22Rv1 (cell line): ENCODE measurements around the gene CPOX.

ENCODE experiments used
- H3K27ac ChIP-seq: fragments of 450-650 bp; 2 replicates; pipeline ENCODE4 v1.5.1; 2017
- CTCF ChIP-seq: fragments of 450-650 bp; IDR thresholded peaks from 2 replicates; pipeline ENCODE4 v1.5.1; 2017; ENCODE audit warnings: mild to moderate bottlenecking
- ZFX ChIP-seq: fragments of 450-650 bp; IDR thresholded peaks from 2 replicates; pipeline ENCODE4 v1.6.1; 2017; ENCODE audit warnings: antibody characterized with exemption, borderline replicate concordance

The CPOX gene

GRCh38 chr3:98568402-98568801, 25.0 kb downstream of the CPOX start:
- no peak overlapping the region for H3K27ac ChIP-seq
- no peak for TF ChIP-seq ZFX
- TF ChIP-seq CTCF = no peak

- H3K27ac ChIP-seq = no peak overlapping the region
- TF ChIP-seq CTCF (no peak), ZFX (no peak)
Measured at GRCh38 chr3:98567666-98568270, 25.6 kb downstream of the CPOX start.

- H3K27ac ChIP-seq = no peak overlapping the region
- TF ChIP-seq CTCF (no peak), ZFX (no peak)
Measured at GRCh38 chr3:98565843-98566242, 27.6 kb downstream of the CPOX start.

GRCh38 chr3:98565237-98565643, 28.2 kb downstream of the CPOX start:
- no peak overlapping the region for H3K27ac ChIP-seq
- no peak for TF ChIP-seq CTCF
- no peak for TF ChIP-seq ZFX

- TF ChIP-seq ZFX (no peak), CTCF (no peak)
Measured at GRCh38 chr3:98564282-98565005, 29.0 kb downstream of the CPOX start.

GRCh38 chr3:98563661-98564281, 29.6 kb downstream of the CPOX start:
- TF ChIP-seq CTCF (no peak), ZFX (no peak)
- no peak overlapping the region for H3K27ac ChIP-seq

More at GRCh38 chr3:98564282-98565005, 29.0 kb downstream of the CPOX start:
- no peak overlapping the region for H3K27ac ChIP-seq
